Kidney epithelial cell (primary cell): Measurements from ENCODE around the gene TMOD1. TPM values are rescaled to one million over a fixed set of nuclear protein-coding genes. Genes with fewer than 3 reads are reported as not detected.

Source experiments
- DNase-seq: peaks from one replicate; pipeline ENCODE4 v3.0.0-alpha.2; 2010; ENCODE audit warnings: low read depth
- H3K27me3 ChIP-seq: 2 replicates; pipeline ENCODE4 v1.6.0; 2011; ENCODE audit warnings: low read length; ENCODE audit not compliant: control insufficient read depth, insufficient read depth
- H3K36me3 ChIP-seq: 2 replicates; pipeline ENCODE4 v1.5.1; 2011; ENCODE audit warnings: low read length; ENCODE audit not compliant: control insufficient read depth, insufficient read depth
- H3K4me3 ChIP-seq: 2 replicates; pipeline ENCODE4 v1.5.1; 2011; ENCODE audit warnings: low read depth, mild to moderate bottlenecking, control low read depth, low read length
- CTCF ChIP-seq: IDR thresholded peaks from 2 replicates; pipeline ENCODE4 v1.5.1; 2011; ENCODE audit warnings: mild to moderate bottlenecking, moderate library complexity, low read length, control low read depth, inconsistent platforms; ENCODE audit not compliant: insufficient read depth, poor library complexity, severe bottlenecking
- total RNA-seq: library from RNA; depleted of rRNA; stranded (reverse); fragments of >200 nt; gene quantifications from 2 replicates; pipeline ENCODE4 v1.2.3, GENCODE V29; 2015

TMOD1 gene
- total RNA-seq, 1 donor from 2014 or later = 0.08 TPM

GRCh38 chr9:97565262-97565661 lies 63.8 kb downstream of the TMOD1 start:
- peaks cover 5% of the 10 kb centered on the region for H3K27me3 ChIP-seq
- H3K36me3 ChIP-seq = no peaks in the 10 kb centered on the region
- no peak for TF ChIP-seq CTCF
- DNase-seq = no peak
- H3K4me3 ChIP-seq = no peak overlapping the region

- peaks cover 2% of the 10 kb centered on the region for H3K27me3 ChIP-seq
- DNase-seq = no peak
- TF ChIP-seq CTCF = no peak
- no peaks in the 10 kb centered on the region for H3K36me3 ChIP-seq
- no peak overlapping the region for H3K4me3 ChIP-seq
Measured at GRCh38 chr9:97567182-97567893, 65.9 kb downstream of the TMOD1 start.

GRCh38 chr9:97567894-97568202 lies 66.4 kb downstream of the TMOD1 start:
- peaks cover 2% of the 10 kb centered on the region for H3K27me3 ChIP-seq
- DNase-seq = no peak
- no peak overlapping the region for H3K4me3 ChIP-seq
- H3K36me3 ChIP-seq = no peaks in the 10 kb centered on the region
- TF ChIP-seq CTCF = no peak

GRCh38 chr9:97568461-97569275 lies 67.2 kb downstream of the TMOD1 start:
- H3K36me3 ChIP-seq = no peaks in the 10 kb centered on the region
- no peak overlapping the region for H3K4me3 ChIP-seq
- no peak for DNase-seq
- TF ChIP-seq CTCF = no peak
- H3K27me3 ChIP-seq = peaks cover 1% of the 10 kb centered on the region

- no peak for DNase-seq
- no peak overlapping the region for H3K4me3 ChIP-seq
- H3K36me3 ChIP-seq = no peaks in the 10 kb centered on the region
- no peak for TF ChIP-seq CTCF
- H3K27me3 ChIP-seq = no peaks in the 10 kb centered on the region
Measured at GRCh38 chr9:97570899-97571298, 69.4 kb downstream of the TMOD1 start.

GRCh38 chr9:97571664-97572063 lies 70.2 kb downstream of the TMOD1 start:
- no peak for TF ChIP-seq CTCF
- no peak for DNase-seq
- Histone ChIP-seq H3K36me3 (no peaks in the 10 kb centered on the region), H3K27me3 (no peaks in the 10 kb centered on the region), H3K4me3 (no peak overlapping the region)
